Measurements from ENCODE around the gene B3GALT6.
A peak's percentile ranks its signal among the peaks of the same experiment; 100 is the strongest.

The B3GALT6 gene

GRCh38 chr1:1232208-1232795 is at the start of gene B3GALT6:
Gene B3GALT6, plus strand, starts transcription at chr1:1232237. Its CDS starts 42 bp downstream, at chr1:1232279.
- Histone ChIP-seq H4K20me1 (ENCODE audit: insufficient read depth) (no peaks in the 10 kb centered on the region), H3K4me1 (ENCODE audit: low read depth, poor library complexity, severe bottlenecking) (peaks cover 16% of the 10 kb centered on the region), H3K27ac (peak within 1 kb of the TSS; percentile 72), H3K4me3 (IDR thresholded peaks at IDR 0.05; ENCODE audit: insufficient read depth, low read depth, low read length) (peak within 1 kb of the TSS; percentile 94), H2AFZ (ENCODE audit: low read depth) (peak within 1 kb of the TSS; percentile 62), H3K79me2 (ENCODE audit: insufficient read depth, low read depth) (peaks cover 41% of the 10 kb centered on the region), H3K36me3 (ENCODE audit: insufficient read depth) (no peaks in the 10 kb centered on the region), H3K27me3 (ENCODE audit: insufficient read depth, low read depth) (no peaks in the 10 kb centered on the region), H3K9ac (peak within 1 kb of the TSS; percentile 92), H3K4me2 (peak within 1 kb of the TSS; percentile 83)
- TF ChIP-seq, protein P1, sequence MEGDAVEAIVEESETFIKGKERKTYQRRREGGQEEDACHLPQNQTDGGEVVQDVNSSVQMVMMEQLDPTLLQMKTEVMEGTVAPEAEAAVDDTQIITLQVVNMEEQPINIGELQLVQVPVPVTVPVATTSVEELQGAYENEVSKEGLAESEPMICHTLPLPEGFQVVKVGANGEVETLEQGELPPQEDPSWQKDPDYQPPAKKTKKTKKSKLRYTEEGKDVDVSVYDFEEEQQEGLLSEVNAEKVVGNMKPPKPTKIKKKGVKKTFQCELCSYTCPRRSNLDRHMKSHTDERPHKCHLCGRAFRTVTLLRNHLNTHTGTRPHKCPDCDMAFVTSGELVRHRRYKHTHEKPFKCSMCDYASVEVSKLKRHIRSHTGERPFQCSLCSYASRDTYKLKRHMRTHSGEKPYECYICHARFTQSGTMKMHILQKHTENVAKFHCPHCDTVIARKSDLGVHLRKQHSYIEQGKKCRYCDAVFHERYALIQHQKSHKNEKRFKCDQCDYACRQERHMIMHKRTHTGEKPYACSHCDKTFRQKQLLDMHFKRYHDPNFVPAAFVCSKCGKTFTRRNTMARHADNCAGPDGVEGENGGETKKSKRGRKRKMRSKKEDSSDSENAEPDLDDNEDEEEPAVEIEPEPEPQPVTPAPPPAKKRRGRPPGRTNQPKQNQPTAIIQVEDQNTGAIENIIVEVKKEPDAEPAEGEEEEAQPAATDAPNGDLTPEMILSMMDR (conservative IDR thresholded peaks at IDR 0.05; ENCODE audit: low read depth, low read length) = no peak

DNA sequence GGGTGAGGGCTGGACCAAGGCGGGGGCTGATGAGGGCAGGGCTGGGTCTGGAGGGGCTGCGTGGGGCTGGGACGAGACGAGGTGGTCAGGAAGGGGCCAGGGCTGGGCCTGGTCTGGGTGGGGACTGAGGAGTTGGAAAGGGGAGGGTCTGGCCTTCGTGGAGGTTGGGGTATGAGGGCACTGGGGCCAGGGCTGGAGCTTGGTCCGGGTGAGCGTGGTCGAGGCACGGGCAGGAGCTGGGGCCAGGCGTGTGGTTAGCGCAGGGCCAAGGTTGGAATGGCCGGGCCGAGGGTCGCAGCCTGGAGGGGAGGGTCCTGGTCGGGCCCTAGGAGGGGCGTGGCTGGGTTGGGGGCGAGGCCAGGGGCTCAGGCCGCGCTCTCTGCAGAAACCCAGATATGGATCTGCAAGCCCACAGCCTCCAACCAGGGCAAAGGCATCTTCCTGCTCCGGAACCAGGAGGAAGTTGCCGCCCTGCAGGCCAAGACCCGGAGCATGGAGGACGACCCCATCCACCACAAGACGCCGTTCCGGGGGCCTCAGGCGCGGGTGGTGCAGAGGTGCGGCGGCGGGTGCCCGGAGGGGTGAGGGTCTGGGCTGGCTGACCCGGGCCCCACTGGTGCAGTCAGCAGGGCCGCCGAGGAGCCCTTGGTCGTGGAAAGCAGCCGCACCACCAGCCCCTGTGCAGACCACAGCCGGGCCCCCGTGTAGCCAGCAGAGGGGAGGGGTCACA is 49.4 kb upstream of the B3GALT6 start:
- Histone ChIP-seq H3K27ac (no peak overlapping the region), H3K79me2 (ENCODE audit: insufficient read depth, low read depth) (no peaks in the 10 kb centered on the region), H4K20me1 (ENCODE audit: insufficient read depth) (no peaks in the 10 kb centered on the region), H2AFZ (ENCODE audit: low read depth) (no peak overlapping the region), H3K4me3 (IDR thresholded peaks at IDR 0.05; ENCODE audit: insufficient read depth, low read depth, low read length) (no peak overlapping the region), H3K27me3 (ENCODE audit: insufficient read depth, low read depth) (peaks cover 89% of the 10 kb centered on the region), H3K9ac (no peak overlapping the region), H3K4me1 (ENCODE audit: low read depth, poor library complexity, severe bottlenecking) (no peaks in the 10 kb centered on the region), H3K4me2 (no peak overlapping the region), H3K36me3 (ENCODE audit: insufficient read depth) (no peaks in the 10 kb centered on the region)
- TF ChIP-seq, protein P1 (conservative IDR thresholded peaks at IDR 0.05; ENCODE audit: low read depth, low read length) = no peak

DNA sequence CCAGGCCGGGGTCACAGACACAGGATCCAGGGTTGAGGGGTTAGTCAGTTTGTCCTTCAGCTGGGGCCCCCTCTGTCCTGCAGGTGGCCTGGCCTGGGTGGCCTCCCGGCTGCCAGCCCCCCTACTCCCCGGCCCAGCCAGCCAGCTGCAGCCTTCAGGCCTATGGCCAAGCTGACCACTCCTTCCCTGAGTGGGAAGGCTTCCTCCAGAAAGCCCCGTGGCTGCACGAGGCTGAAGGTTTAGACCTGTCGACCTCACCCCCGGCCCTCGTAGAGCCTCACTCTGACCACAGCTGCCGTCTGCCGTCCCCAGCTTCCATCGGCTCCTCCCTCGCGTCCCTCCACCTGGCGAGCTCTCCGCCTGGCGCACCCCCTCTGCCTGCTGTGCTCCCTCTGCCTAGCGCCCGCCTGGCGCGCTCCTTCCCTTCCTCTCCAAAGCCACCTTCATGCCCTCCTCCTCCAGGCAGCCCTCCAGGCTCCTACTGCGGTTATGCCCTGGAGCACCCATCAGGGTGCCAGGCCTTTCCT is 48.8 kb upstream of the B3GALT6 start:
- H3K36me3 ChIP-seq (ENCODE audit: insufficient read depth) = no peaks in the 10 kb centered on the region
- TF ChIP-seq, protein P1 (conservative IDR thresholded peaks at IDR 0.05; ENCODE audit: low read depth, low read length) = no peak
- H2AFZ ChIP-seq (ENCODE audit: low read depth) = no peak overlapping the region
- H3K4me1 ChIP-seq (ENCODE audit: low read depth, poor library complexity, severe bottlenecking) = no peaks in the 10 kb centered on the region
- H3K4me3 ChIP-seq (IDR thresholded peaks at IDR 0.05; ENCODE audit: insufficient read depth, low read depth, low read length) = no peak overlapping the region
- no peaks in the 10 kb centered on the region for H4K20me1 ChIP-seq (ENCODE audit: insufficient read depth)
- peaks cover 89% of the 10 kb centered on the region for H3K27me3 ChIP-seq (ENCODE audit: insufficient read depth, low read depth)
- H3K27ac ChIP-seq = no peak overlapping the region
- no peaks in the 10 kb centered on the region for H3K79me2 ChIP-seq (ENCODE audit: insufficient read depth, low read depth)
- no peak overlapping the region for H3K4me2 ChIP-seq
- no peak overlapping the region for H3K9ac ChIP-seq

DNA sequence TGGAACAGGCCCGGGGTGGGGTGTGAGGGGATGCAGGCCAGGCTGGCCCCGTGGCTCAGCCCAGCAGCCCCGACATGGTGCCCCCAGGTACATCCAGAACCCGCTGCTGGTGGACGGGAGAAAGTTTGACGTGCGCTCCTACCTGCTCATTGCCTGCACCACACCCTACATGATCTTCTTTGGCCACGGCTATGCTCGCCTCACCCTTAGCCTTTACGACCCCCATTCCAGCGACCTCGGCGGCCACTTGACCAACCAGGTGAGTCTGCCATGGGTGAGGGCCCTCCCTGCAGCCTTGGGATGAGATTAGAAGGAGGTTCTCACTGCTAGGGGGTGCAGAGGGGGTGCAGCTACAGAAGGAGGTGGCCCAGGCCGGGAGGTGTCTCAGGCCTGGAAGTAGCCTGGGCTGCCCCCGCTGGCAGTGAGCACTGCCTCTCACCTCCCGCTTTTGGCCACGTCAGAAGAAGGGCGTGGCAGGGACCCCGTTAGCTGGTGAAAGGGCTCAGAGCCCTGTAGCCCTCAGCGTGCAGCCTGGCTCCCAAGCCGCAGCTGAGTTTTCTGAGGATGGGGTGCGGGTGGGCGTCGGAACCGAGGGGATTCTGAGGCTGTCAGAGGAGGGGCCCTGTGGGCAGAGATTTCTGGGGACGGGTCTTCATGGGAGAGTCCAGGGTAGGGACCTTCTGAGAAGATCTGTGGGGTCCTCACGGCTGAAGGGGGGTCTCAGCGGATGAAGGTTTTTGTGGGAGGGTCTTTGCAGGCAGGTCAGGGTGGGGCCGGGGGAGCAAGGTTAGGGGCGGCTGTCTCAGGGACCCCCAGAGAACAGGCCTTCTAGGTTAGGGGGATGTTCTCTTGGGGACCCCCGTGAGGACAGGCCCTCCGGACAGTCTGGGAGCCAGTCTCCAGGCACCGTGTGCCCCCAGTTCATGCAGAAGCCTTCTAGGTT is 47.9 kb upstream of the B3GALT6 start:
- no peak overlapping the region for H2AFZ ChIP-seq (ENCODE audit: low read depth)

More for the DNA sequence above, 47.9 kb upstream of the B3GALT6 start:
- Histone ChIP-seq H3K79me2 (ENCODE audit: insufficient read depth, low read depth) (no peaks in the 10 kb centered on the region), H3K9ac (no peak overlapping the region), H3K27me3 (ENCODE audit: insufficient read depth, low read depth) (peaks cover 89% of the 10 kb centered on the region), H3K4me1 (ENCODE audit: low read depth, poor library complexity, severe bottlenecking) (no peaks in the 10 kb centered on the region), H4K20me1 (ENCODE audit: insufficient read depth) (no peaks in the 10 kb centered on the region), H3K27ac (no peak overlapping the region), H3K4me3 (IDR thresholded peaks at IDR 0.05; ENCODE audit: insufficient read depth, low read depth, low read length) (no peak overlapping the region), H3K36me3 (ENCODE audit: insufficient read depth) (no peaks in the 10 kb centered on the region), H3K4me2 (no peak overlapping the region)
- TF ChIP-seq, protein P1 (conservative IDR thresholded peaks at IDR 0.05; ENCODE audit: low read depth, low read length) = no peak

All from KMS-11 (cell line).